OCI-LY3 (cell line): ENCODE measurements around the gene EFR3B.

Experiments
- H2AFZ ChIP-seq: fragments of 200-600, 300-600 bp; shearing (Covaris generic); 2 replicates; pipeline ENCODE4 v1.6.0; 2014; ENCODE audit warnings: antibody characterized with exemption, low read depth, low read length
- H3K27ac ChIP-seq: fragments of 200-600, 300-600 bp; sonication (generic); 2 replicates; pipeline ENCODE4 v1.5.1; 2014; ENCODE audit warnings: mild to moderate bottlenecking, low read length, moderate library complexity, mixed read lengths
- H3K27me3 ChIP-seq: fragments of 200-600, 300-600 bp; sonication (generic); 2 replicates; pipeline ENCODE4 v1.6.1; 2014; ENCODE audit warnings: low read depth, low read length, mixed read lengths
- H3K36me3 ChIP-seq: fragments of 200-600, 300-600 bp; sonication (generic); replicated peaks from 2 replicates; pipeline ENCODE3; 2014; ENCODE audit warnings: low read depth, low read length, mixed read lengths
- H3K4me1 ChIP-seq: fragments of 300-600, 200-600 bp; sonication (generic); 2 replicates; pipeline ENCODE4 v1.6.1; 2014; ENCODE audit warnings: low read length, mixed read lengths
- H3K4me2 ChIP-seq: fragments of 200-600, 300-600 bp; sonication (generic); 2 replicates; pipeline ENCODE4 v1.6.1; 2014; ENCODE audit warnings: low read length, mixed read lengths
- H3K4me3 ChIP-seq: fragments of 300-600, 200-600 bp; sonication (generic); 2 replicates; pipeline ENCODE4 v1.5.1; 2014; ENCODE audit warnings: antibody characterized with exemption, mild to moderate bottlenecking, low read length, moderate library complexity
- H3K79me2 ChIP-seq: fragments of 300-600, 200-600 bp; shearing (Covaris generic); 2 replicates; pipeline ENCODE4 v1.6.1; 2014; ENCODE audit warnings: mild to moderate bottlenecking, low read length, mixed read lengths
- H3K9ac ChIP-seq: fragments of 300-600, 200-600 bp; shearing (Covaris generic); 2 replicates; pipeline ENCODE4 v1.6.0; 2014; ENCODE audit warnings: mild to moderate bottlenecking, low read length, moderate library complexity
- H3K9me3 ChIP-seq: fragments of 200-600, 300-600 bp; shearing (Covaris generic); 2 replicates; pipeline ENCODE4 v1.6.1; 2014; ENCODE audit warnings: low read length, mixed read lengths; ENCODE audit not compliant: insufficient read depth
- H4K20me1 ChIP-seq: fragments of 200-600, 300-600 bp; sonication (generic); 2 replicates; pipeline ENCODE4 v1.6.1; 2016; ENCODE audit warnings: low read length, mixed read lengths; ENCODE audit not compliant: insufficient read depth
- CTCF ChIP-seq: fragments of 200-600, 300-600 bp; sonication (generic); IDR thresholded peaks from 2 replicates; pipeline ENCODE4 v1.5.1; 2014; ENCODE audit warnings: antibody characterized with exemption, low read length, low read depth
- EZH2phosphoT487 ChIP-seq: fragments of 200-600 bp; shearing (Covaris generic); IDR thresholded peaks from 2 replicates; pipeline ENCODE4 v1.6.1; 2018; ENCODE audit warnings: antibody characterized with exemption, mixed run types, low read depth

The EFR3B gene

GRCh38 chr2:25063876-25064660, 22.2 kb downstream of the EFR3B start:
- Histone ChIP-seq H3K36me3 (no peaks in the 10 kb centered on the region), H4K20me1 (no peaks in the 10 kb centered on the region), H3K9me3 (no peaks in the 10 kb centered on the region), H3K4me3 (peak overlapping the region; percentile 44), H3K9ac (no peak overlapping the region), H3K27me3 (peaks cover 4% of the 10 kb centered on the region; the same call in 1 of the 2 replicates), H3K4me1 (peaks cover 15% of the 10 kb centered on the region), H3K79me2 (no peaks in the 10 kb centered on the region), H3K4me2 (peak overlapping the region; percentile 75), H3K27ac (no peak overlapping the region), H2AFZ (no peak overlapping the region)
- TF ChIP-seq EZH2phosphoT487 (no peak), CTCF (no peak)

GRCh38 chr2:25065768-25066167, 23.9 kb downstream of the EFR3B start:
- H3K4me2 ChIP-seq: no peak overlapping the region
- TF ChIP-seq EZH2phosphoT487 (no peak), CTCF (no peak)
- no peak overlapping the region for H3K4me3 ChIP-seq
- no peaks in the 10 kb centered on the region for H3K79me2 ChIP-seq
- peaks cover 4% of the 10 kb centered on the region; the same call in 1 of the 2 replicates for H3K27me3 ChIP-seq
- no peaks in the 10 kb centered on the region for H3K36me3 ChIP-seq
- no peak overlapping the region for H3K9ac ChIP-seq
- no peak overlapping the region for H3K27ac ChIP-seq
- H3K9me3 ChIP-seq: no peaks in the 10 kb centered on the region
- H3K4me1 ChIP-seq: peaks cover 15% of the 10 kb centered on the region
- H2AFZ ChIP-seq: no peak overlapping the region
- H4K20me1 ChIP-seq: no peaks in the 10 kb centered on the region

- Histone ChIP-seq H3K27ac (no peak overlapping the region), H3K4me2 (no peak overlapping the region), H3K4me1 (peaks cover 15% of the 10 kb centered on the region), H3K27me3 (peaks cover 4% of the 10 kb centered on the region; the same call in 1 of the 2 replicates), H3K9me3 (no peaks in the 10 kb centered on the region), H3K79me2 (no peaks in the 10 kb centered on the region), H3K4me3 (no peak overlapping the region), H2AFZ (no peak overlapping the region), H3K36me3 (no peaks in the 10 kb centered on the region), H3K9ac (no peak overlapping the region), H4K20me1 (no peaks in the 10 kb centered on the region)
- TF ChIP-seq EZH2phosphoT487: no peak
These were observed 24.6 kb downstream of the EFR3B start for GRCh38 chr2:25066455-25066854.

- Histone ChIP-seq H3K4me1 (peaks cover 15% of the 10 kb centered on the region), H3K4me3 (no peak overlapping the region), H3K79me2 (no peaks in the 10 kb centered on the region), H3K4me2 (no peak overlapping the region), H3K9me3 (no peaks in the 10 kb centered on the region), H4K20me1 (no peaks in the 10 kb centered on the region), H3K36me3 (no peaks in the 10 kb centered on the region), H3K27me3 (peaks cover 4% of the 10 kb centered on the region; the same call in 1 of the 2 replicates), H2AFZ (no peak overlapping the region), H3K9ac (no peak overlapping the region), H3K27ac (no peak overlapping the region)
- no peak for TF ChIP-seq EZH2phosphoT487
- no peak for TF ChIP-seq CTCF
These were observed 26.3 kb downstream of the EFR3B start for GRCh38 chr2:25068217-25068616.
